Thymus (tissue), 11 donors: ENCODE measurements around the gene CLDND2. TPM values are rescaled to one million over a fixed set of nuclear protein-coding genes. Genes with fewer than 3 reads are reported as not detected.

Experiments used
- DNase-seq, 9 donors: peaks; one replicate each; pipeline ENCODE4 v3.0.0-alpha.2; 2013; ENCODE audit warnings: low spot score in 9 of 9, low read depth in 6 of 9, missing footprints in 1 of 9
- H3K27ac ChIP-seq, 2 donors: one replicate each; pipeline ENCODE4 v1.5.1; 2013; ENCODE audit warnings: control low read depth in 1 of 2, low read depth in 1 of 2, low read length in 1 of 2, mild to moderate bottlenecking in 1 of 2, moderate library complexity in 1 of 2
- H3K27me3 ChIP-seq, 2 donors: one replicate each; pipeline ENCODE4 v1.5.1; 2013; ENCODE audit warnings: low read length in 1 of 2; ENCODE audit not compliant: control insufficient read depth in 2 of 2, insufficient read depth in 1 of 2
- H3K36me3 ChIP-seq, 2 donors: one replicate each; pipeline ENCODE4 v1.5.1; 2013; ENCODE audit warnings: low read length in 1 of 2, mild to moderate bottlenecking in 1 of 2, moderate library complexity in 1 of 2; ENCODE audit not compliant: control insufficient read depth in 2 of 2, insufficient read depth in 2 of 2
- H3K4me1 ChIP-seq, 2 donors: one replicate each; pipeline ENCODE4 v1.5.1; 2013; ENCODE audit warnings: low read length in 2 of 2; ENCODE audit not compliant: control insufficient read depth in 2 of 2, insufficient read depth in 2 of 2
- H3K4me3 ChIP-seq, 2 donors: one replicate each; pipeline ENCODE4 v1.5.1; 2013; ENCODE audit warnings: low read length in 2 of 2, control low read depth in 1 of 2, mild to moderate bottlenecking in 1 of 2
- H3K9me3 ChIP-seq, 2 donors: one replicate each; pipeline ENCODE4 v1.5.1; 2013; ENCODE audit warnings: low read length in 1 of 2, mild to moderate bottlenecking in 1 of 2; ENCODE audit not compliant: control insufficient read depth in 2 of 2, insufficient read depth in 1 of 2
- WGBS: extraction: QIAGEN DNeasy Blood & Tissue Kit; methylation state at CpG from one replicate; pipeline ENCODE4 v1.1.7; 2013; 5-methylcytosine and 5-hydroxymethylcytosine counted together
- polyA plus RNA-seq: library from polyadenylated mRNA; stranded (reverse); fragments of 200-250 nt; gene quantifications from one replicate; pipeline ENCODE4 v1.2.3, GENCODE V29; 2013
- total RNA-seq: library from RNA; stranded (reverse); fragments of 120-200 nt; gene quantifications from one replicate; pipeline ENCODE4 v1.2.4, GENCODE V29; 2013
- donor health status: healthy.

The CLDND2 gene
- total and polyA plus RNA-seq, 2 donors, result 0.76 to 2.1 TPM

DNA sequence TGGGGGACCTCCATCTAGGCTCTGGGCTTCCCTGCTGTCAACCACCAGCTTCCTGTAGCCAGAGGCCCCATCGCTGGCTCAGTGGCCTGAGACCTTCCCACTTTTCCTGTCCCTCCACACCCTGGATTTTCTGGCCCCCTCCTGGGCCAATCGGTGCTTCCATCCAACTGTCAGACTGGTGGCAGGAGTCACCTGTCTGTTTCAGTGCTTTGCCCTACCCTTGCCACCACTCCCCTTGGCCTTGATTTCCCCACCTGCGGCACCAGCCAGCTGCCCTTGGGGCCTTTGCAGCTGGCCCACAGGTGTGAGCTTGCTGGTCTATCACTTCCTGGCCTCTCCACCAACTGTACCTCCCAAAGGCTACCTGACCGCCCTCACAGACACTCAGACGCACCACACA lies 39.4 kb downstream of the CLDND2 start:
- Histone ChIP-seq H3K36me3 (no peaks in the 10 kb centered on the region), H3K4me3 (no peak overlapping the region), H3K9me3 (peaks cover 0 to 2% of the 10 kb centered on the region in 2 donors), H3K27me3 (peaks cover 31 to 44% of the 10 kb centered on the region in 2 donors), H3K4me1 (peaks cover 0 to 4% of the 10 kb centered on the region in 2 donors), H3K27ac (no peak overlapping the region)
- 77% methylated on average over 5 of the region's 5 CpGs for whole genome bisulfite sequencing
- no peak for DNase-seq

DNA sequence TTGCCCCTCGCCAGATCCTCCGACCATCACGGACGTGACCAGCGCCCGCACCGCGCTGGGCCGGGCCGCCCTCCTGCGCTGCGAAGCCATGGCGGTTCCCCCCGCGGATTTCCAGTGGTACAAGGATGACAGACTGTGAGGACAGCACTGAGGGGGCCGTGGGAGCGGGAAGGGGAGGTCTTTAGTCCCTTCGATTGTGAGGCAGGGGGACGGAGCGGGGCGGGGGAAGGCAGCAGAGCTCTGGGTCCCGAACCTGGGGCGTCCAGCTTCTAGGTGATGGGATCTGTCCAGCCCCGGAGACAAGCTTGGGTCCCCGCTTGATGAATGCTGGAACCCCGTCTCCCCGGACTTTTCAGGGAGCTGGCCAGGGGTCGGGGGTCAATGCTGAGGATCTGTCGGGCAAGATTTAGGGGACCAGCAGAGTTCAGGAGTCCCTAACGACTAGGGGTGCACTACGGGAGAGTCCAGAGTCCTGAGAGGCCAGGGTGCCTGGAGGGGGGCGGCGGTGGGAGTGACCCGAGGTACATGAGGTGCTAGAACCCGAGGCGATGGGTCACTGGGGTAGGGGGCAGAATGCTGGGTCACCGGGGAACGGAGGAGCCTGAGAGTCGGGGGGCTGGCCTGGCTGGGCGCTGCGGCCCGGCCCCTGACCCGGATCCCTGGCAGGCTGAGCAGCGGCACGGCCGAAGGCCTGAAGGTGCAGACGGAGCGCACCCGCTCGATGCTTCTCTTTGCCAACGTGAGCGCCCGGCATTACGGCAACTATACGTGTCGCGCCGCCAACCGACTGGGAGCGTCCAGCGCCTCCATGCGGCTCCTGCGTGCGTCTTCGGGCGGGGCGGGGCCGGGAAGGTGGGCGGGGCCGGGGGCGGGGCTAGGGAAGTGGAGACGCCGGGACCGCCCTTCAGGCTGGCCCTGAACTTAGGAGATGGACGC lies 41.5 kb downstream of the CLDND2 start:
- no peak overlapping the region for H3K27ac ChIP-seq
- no peaks in the 10 kb centered on the region for H3K36me3 ChIP-seq
- DNase-seq, result peak in 5 of 9 donors; percentile 11 to 56 (median 28)
- peaks cover 31 to 52% of the 10 kb centered on the region in 2 donors for H3K27me3 ChIP-seq
- peaks cover 0 to 2% of the 10 kb centered on the region in 2 donors for H3K9me3 ChIP-seq
- H3K4me3 ChIP-seq, result peak overlapping the region in 1 of 2 donors; percentile 20
- H3K4me1 ChIP-seq, result peaks cover 0 to 4% of the 10 kb centered on the region in 2 donors
- 6% methylated on average over 75 of the region's 75 CpGs for WGBS

DNA sequence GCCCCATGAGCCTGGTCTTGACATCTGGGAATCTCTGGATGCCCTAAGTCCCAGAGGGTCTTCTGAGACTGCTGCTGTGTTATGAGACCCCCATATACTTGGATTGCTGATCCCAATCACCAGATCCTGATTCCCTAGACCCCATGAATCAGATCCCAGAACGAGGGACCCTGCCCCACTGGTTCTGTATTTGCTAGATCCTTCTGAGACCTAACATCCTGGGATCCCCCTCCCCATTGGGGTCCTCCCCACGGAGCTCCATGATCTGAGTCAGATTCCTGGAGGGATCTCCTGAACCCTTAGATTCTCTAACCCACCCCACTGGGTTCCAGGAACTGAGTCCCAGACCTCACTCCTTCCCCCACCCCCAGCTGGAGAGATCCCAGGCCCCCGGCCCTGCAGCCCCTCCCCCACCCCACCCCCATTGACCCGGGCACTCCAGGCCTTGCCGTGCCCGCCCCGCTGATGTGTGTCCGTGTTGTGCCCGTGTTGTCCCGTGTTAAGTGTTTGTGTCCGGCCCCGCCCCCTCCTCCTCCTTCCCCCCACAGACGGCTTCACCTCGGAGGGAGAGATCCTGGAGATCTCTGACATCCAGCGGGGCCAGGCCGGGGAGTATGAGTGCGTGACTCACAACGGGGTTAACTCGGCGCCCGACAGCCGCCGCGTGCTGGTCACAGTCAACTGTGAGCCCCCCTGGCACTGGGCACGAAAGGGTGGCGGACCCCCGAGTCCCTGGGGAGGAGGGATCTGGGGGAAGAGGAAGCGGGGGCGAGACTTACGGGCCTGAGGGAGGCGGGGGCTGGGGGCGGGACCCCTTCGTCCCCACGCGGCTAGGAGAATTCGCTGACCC lies 42.4 kb downstream of the CLDND2 start:
- Histone ChIP-seq H3K4me1 (peaks cover 0 to 4% of the 10 kb centered on the region in 2 donors), H3K9me3 (peaks cover 0 to 2% of the 10 kb centered on the region in 2 donors), H3K36me3 (no peaks in the 10 kb centered on the region), H3K27me3 (peaks cover 31 to 52% of the 10 kb centered on the region in 2 donors), H3K4me3 (no peak overlapping the region), H3K27ac (no peak overlapping the region)
- whole genome bisulfite sequencing, result 24% methylated on average over 36 of the region's 36 CpGs
- no peak for DNase-seq

DNA sequence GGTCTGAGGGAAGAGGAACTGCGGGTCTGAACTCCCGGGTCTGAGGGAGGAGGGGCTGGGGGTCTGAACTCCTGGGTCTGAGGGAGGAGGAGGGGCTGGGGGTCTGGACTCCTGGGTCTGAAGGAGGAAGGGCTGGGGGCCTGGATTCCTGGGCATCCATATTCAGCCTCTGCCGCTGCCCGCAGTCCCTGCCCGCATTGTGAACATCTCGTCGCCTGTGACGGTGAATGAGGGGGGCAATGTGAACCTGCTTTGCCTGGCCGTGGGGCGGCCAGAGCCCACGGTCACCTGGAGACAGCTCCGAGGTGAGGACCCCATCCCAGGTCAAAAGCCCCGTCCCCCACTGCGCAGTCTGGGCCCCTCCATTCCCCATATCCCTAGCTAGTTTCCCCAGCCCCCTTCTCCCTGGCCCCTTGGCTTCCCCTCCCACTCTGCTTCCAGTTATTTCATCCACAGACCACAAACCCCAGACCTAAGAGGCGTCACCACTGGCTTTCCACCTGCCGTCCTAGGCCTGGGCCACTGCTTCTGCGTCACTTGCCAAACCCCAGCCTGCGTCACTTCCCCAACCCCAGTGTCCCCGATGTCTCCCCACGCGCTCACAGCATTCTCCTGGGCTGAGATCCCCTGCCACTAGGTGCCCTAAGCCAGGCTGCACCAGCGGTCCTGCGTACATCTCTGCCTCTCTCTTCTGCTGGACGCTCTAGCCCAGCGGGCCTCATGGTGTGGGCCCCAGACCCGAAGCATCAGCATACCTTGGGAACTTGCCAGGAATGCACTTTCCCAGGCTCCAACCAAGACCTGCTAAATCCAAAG lies 43.4 kb downstream of the CLDND2 start:
- H3K27ac ChIP-seq, result no peak overlapping the region
- DNase-seq, result no peak
- no peaks in the 10 kb centered on the region for H3K9me3 ChIP-seq
- no peaks in the 10 kb centered on the region for H3K36me3 ChIP-seq
- H3K4me1 ChIP-seq, result peaks cover 0 to 4% of the 10 kb centered on the region in 2 donors
- no peak overlapping the region for H3K4me3 ChIP-seq
- 70% methylated on average over 26 of the region's 26 CpGs for WGBS
- peaks cover 31 to 52% of the 10 kb centered on the region in 2 donors for H3K27me3 ChIP-seq

DNA sequence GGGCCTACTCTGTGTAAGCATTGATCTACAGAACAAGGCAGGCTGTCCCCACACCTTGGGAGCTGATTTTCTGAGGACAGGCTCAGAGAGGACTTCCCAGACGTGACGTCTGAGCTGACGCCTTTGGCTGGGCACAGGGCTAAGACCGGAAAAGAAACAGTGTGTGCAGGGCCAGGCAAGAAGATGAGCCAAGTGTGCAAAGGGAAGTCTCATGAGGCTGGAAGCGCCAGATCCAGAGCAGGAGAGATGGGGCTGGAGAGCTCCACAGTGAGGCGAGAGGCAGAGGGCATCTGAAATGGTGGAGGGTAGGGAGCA lies 44.7 kb downstream of the CLDND2 start:
- Histone ChIP-seq H3K36me3 (no peaks in the 10 kb centered on the region), H3K4me1 (peaks cover 0 to 4% of the 10 kb centered on the region in 2 donors), H3K27ac (no peak overlapping the region), H3K9me3 (no peaks in the 10 kb centered on the region), H3K4me3 (no peak overlapping the region), H3K27me3 (peaks cover 31 to 50% of the 10 kb centered on the region in 2 donors)
- DNase-seq, result no peak
- WGBS, result 87% methylated on average over 6 of the region's 6 CpGs

DNA sequence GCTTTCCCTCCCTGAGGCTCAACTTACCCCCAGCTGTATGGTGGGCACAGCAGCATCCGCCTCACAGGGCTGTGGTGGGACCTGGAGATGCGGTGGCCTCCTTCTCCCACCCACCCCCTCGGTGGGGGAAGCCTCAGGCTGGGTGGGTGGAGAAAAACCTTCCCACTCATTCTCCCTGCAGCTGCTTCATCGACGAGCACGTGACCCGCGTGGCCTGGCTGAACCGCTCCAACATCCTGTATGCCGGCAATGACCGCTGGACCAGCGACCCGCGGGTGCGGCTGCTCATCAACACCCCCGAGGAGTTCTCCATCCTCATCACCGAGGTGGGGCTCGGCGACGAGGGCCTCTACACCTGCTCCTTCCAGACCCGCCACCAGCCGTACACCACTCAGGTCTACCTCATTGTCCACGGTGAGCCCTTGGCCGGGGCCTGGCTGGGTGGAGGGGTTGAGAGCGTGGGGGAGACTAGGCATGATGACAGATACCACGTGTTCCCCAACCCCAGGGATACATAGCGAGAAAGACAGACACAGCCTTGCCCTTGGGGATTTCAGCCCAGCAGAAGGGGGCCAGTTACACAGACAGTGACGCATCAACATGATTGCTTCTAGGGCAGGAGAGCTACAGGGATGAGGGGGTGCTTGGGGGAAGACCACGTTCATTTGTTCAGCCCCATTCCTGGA lies 45.2 kb downstream of the CLDND2 start:
- WGBS, result 82% methylated on average over 29 of the region's 29 CpGs
- Histone ChIP-seq H3K36me3 (no peaks in the 10 kb centered on the region), H3K4me1 (peaks cover 0 to 4% of the 10 kb centered on the region in 2 donors), H3K27ac (no peak overlapping the region), H3K9me3 (no peaks in the 10 kb centered on the region), H3K4me3 (no peak overlapping the region), H3K27me3 (peaks cover 30 to 48% of the 10 kb centered on the region in 2 donors)
- DNase-seq, result no peak

DNA sequence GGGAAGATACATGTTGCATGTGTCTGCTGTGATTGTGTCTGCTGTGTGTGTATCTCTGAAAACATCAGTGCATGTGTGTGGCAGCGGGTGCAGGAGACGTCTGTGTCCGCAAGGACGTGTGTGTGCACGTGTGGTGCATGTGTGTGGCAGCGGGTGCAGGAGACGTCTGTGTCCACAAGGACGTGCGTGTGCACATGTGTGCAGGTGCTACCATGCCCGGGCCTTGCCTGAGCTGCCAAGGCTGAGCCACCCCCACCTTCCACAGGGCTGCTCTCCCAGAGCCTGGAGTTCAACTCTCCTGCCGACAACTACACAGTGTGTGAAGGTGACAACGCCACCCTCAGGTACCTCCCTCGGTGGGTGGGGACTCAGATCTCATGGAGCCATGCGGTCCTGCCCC lies 47.0 kb downstream of the CLDND2 start:
- 90% methylated on average over 14 of the region's 14 CpGs for WGBS
- Histone ChIP-seq H3K4me3 (no peak overlapping the region), H3K4me1 (no peaks in the 10 kb centered on the region), H3K9me3 (no peaks in the 10 kb centered on the region), H3K27me3 (peaks cover 13 to 29% of the 10 kb centered on the region in 2 donors), H3K27ac (no peak overlapping the region), H3K36me3 (no peaks in the 10 kb centered on the region)
- DNase-seq, result no peak

DNA sequence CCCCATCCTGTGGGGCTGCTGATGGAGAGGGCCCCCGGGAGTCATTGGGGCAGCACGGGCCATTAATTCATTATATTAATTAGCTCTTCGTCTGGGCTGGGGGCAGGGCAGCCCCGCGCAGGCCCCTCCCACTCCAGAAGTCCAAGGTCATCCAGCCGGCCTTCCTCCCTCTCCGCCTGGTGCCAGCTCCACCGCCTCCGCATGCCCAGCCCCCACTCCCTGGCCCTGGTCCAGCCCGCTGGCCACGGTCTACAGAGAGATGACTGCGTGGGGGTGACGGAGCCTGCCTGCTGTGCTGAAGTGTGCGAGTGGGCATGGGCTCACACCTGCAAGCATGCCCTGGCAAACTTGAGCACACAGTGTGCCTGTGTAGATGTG lies 48.5 kb downstream of the CLDND2 start:
- no peaks in the 10 kb centered on the region for H3K36me3 ChIP-seq
- no peaks in the 10 kb centered on the region for H3K9me3 ChIP-seq
- WGBS, result 76% methylated on average over 14 of the region's 14 CpGs
- peaks cover 3 to 14% of the 10 kb centered on the region in 2 donors for H3K27me3 ChIP-seq
- H3K4me3 ChIP-seq, result no peak overlapping the region
- H3K4me1 ChIP-seq, result no peaks in the 10 kb centered on the region
- no peak for DNase-seq
- no peak overlapping the region for H3K27ac ChIP-seq
